Nephron (organoid): ENCODE results near the gene WDR45B.

ENCODE experiments used
- H3K27ac Mint-ChIP-seq, 3 experiments: 2 replicates each; pipeline ENCODE4 v1.8.0; 2020; ENCODE audit warnings: mixed read lengths in 3 of 3, mild to moderate bottlenecking in 2 of 3, moderate library complexity in 1 of 3
- H3K27me3 Mint-ChIP-seq: 2 replicates; pipeline ENCODE4 v1.8.0; 2021; ENCODE audit warnings: low read depth, mild to moderate bottlenecking, moderate library complexity, mixed read lengths
- H3K36me3 Mint-ChIP-seq: 2 replicates; pipeline ENCODE4 v1.8.0; 2020; ENCODE audit warnings: low read depth, mixed read lengths
- H3K4me1 Mint-ChIP-seq: 2 replicates; pipeline ENCODE4 v1.8.0; 2020; ENCODE audit warnings: mixed read lengths
- H3K4me3 Mint-ChIP-seq, 3 experiments: 2 replicates each; pipeline ENCODE4 v1.8.0; 2020; ENCODE audit warnings: mild to moderate bottlenecking in 3 of 3, mixed read lengths in 3 of 3, moderate library complexity in 2 of 3
- H3K9me3 Mint-ChIP-seq: 2 replicates; pipeline ENCODE4 v1.8.0; 2020; ENCODE audit warnings: mixed read lengths
- TF ChIP-seq, protein P1 (sequence below), 3 experiments: fragments of 200-600 bp; sonication (generic); IDR thresholded peaks; one replicate each; pipeline ENCODE4 v1.5.0; 2021; ENCODE audit warnings: antibody characterized with exemption in 3 of 3; ENCODE audit not compliant: unreplicated experiment in 3 of 3

Gene WDR45B

DNA sequence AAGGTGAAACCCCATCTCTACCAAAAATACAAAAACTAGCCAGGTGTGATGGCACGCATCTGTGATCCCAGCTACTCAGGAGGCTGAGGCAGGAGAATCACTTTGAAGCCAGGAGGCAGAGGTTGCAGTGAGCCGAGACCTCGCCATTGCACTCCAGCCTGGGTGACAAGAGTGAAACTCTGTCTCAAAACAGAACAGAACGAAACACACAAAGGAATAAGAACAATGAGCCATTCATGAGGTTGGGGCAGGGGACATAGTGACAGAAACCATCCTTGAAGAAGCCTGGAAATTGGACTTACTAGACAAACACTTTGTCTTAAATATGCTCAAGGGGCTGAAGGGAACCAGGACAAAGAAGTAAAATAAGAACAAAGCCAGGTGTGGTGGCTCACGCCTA, 39.4 kb downstream of the WDR45B start:
- peaks cover 9% of the 10 kb centered on the region for H3K9me3 Mint-ChIP-seq
- TF ChIP-seq, protein P1, sequence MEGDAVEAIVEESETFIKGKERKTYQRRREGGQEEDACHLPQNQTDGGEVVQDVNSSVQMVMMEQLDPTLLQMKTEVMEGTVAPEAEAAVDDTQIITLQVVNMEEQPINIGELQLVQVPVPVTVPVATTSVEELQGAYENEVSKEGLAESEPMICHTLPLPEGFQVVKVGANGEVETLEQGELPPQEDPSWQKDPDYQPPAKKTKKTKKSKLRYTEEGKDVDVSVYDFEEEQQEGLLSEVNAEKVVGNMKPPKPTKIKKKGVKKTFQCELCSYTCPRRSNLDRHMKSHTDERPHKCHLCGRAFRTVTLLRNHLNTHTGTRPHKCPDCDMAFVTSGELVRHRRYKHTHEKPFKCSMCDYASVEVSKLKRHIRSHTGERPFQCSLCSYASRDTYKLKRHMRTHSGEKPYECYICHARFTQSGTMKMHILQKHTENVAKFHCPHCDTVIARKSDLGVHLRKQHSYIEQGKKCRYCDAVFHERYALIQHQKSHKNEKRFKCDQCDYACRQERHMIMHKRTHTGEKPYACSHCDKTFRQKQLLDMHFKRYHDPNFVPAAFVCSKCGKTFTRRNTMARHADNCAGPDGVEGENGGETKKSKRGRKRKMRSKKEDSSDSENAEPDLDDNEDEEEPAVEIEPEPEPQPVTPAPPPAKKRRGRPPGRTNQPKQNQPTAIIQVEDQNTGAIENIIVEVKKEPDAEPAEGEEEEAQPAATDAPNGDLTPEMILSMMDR (IDR thresholded peaks at IDR 0.05; ENCODE audit: unreplicated experiment in 3 of 3): no peak
- no peak overlapping the region for H3K27ac Mint-ChIP-seq
- peaks cover 82% of the 10 kb centered on the region for H3K36me3 Mint-ChIP-seq
- no peak overlapping the region for H3K4me3 Mint-ChIP-seq
- H3K27me3 Mint-ChIP-seq: no peaks in the 10 kb centered on the region
- H3K4me1 Mint-ChIP-seq: peaks cover 36% of the 10 kb centered on the region

DNA sequence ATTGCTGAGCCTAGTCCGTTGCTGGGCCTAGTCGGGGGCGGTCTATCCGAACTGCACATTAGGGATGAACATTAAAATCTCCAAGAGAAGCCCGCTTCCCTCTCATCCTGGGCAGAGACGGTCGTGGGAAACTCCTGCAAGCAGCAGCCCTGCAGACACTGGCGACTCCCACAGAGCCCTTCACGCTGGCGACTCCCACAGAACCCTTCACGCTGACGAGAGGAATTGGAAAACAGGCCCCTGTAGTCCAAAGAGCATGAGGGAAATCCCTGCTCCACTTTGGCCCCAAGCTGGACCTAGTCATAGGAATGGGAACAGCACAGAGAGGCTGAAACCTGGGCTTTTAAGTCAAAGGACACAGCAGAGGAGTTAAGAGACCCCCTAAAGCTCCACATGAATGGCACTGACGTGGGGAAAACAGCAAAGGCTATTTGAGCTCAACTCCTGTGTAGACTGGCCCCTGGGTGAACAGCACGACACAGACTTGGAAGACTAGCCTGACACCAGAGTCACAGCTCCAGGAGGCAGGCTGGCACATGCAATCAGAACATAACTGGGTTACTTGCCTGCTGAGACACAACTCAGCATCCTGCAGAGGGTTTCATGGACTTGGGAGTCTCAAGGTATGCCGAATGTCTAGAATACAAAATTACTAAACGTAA, 42.2 kb downstream of the WDR45B start:
- H3K27ac Mint-ChIP-seq: peak overlapping the region; percentile 73 to 90 (median 73)
- peaks cover 44% of the 10 kb centered on the region for H3K4me1 Mint-ChIP-seq
- H3K36me3 Mint-ChIP-seq: peaks cover 83% of the 10 kb centered on the region

DNA sequence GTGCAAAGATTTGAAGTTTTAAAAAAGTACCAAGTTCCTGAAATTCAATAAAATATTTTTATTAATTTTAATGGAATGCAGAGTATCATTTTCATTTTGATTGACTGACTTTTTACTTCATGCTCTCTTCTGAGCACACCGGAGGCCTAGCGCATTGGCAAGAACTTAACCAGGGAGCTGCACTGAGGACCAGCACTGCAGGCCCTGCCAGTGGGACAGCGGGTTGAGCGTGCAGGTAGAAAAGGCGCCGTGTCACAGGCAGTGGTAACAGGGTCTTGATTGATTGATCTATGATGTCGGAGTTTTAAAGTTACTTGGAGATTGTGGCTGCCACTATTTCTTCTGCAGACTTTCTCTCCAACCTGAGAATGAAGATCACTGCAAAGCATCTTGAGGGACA, 43.7 kb downstream of the WDR45B start:
- Mint-ChIP-seq H3K4me1 (peaks cover 42% of the 10 kb centered on the region), H3K4me3 (no peak overlapping the region), H3K27me3 (no peaks in the 10 kb centered on the region), H3K9me3 (peaks cover 4% of the 10 kb centered on the region), H3K36me3 (peaks cover 81% of the 10 kb centered on the region), H3K27ac (peak overlapping the region; percentile 39 to 90 (median 71))
- TF ChIP-seq, protein P1 (IDR thresholded peaks at IDR 0.05; ENCODE audit: unreplicated experiment in 3 of 3): no peak

More for the DNA sequence above, 42.2 kb downstream of the WDR45B start:
- H3K4me3 Mint-ChIP-seq: peak overlapping the region in 2 of 3 experiments; percentile 15 to 40
- H3K9me3 Mint-ChIP-seq: peaks cover 9% of the 10 kb centered on the region
- TF ChIP-seq, protein P1 (IDR thresholded peaks at IDR 0.05; ENCODE audit: unreplicated experiment in 3 of 3): no peak
- no peaks in the 10 kb centered on the region for H3K27me3 Mint-ChIP-seq

DNA sequence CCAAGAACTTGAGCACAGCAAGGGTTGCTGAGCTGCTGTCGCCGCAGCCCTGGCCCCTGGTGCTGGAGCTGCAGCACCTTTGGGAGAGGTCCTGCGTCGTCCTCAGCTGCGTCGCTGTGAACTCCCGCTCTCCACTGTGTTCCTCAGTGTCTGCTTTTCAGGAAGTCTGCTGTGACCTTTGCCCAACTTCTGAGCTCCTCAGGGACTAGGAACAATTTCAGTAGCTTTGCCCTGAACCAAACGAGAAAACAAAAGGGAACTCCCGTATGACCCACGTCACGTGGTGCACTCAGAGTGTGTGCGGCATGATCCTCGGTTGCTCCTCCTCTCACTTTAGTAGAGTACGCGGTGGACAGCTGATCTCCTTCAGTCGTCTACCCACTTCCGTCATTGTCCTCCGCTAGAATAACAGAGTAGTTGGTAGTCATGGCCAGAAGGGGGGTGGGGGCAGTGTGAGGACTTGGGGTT, 44.2 kb downstream of the WDR45B start:
- peaks cover 39% of the 10 kb centered on the region for H3K4me1 Mint-ChIP-seq
- H3K9me3 Mint-ChIP-seq: no peaks in the 10 kb centered on the region
- H3K27me3 Mint-ChIP-seq: no peaks in the 10 kb centered on the region
- peaks cover 79% of the 10 kb centered on the region for H3K36me3 Mint-ChIP-seq
- peak overlapping the region; percentile 5 to 20 (median 7) for H3K4me3 Mint-ChIP-seq
- TF ChIP-seq, protein P1 (IDR thresholded peaks at IDR 0.05; ENCODE audit: unreplicated experiment in 3 of 3): no peak
- peak overlapping the region; percentile 39 to 90 (median 71) for H3K27ac Mint-ChIP-seq

DNA sequence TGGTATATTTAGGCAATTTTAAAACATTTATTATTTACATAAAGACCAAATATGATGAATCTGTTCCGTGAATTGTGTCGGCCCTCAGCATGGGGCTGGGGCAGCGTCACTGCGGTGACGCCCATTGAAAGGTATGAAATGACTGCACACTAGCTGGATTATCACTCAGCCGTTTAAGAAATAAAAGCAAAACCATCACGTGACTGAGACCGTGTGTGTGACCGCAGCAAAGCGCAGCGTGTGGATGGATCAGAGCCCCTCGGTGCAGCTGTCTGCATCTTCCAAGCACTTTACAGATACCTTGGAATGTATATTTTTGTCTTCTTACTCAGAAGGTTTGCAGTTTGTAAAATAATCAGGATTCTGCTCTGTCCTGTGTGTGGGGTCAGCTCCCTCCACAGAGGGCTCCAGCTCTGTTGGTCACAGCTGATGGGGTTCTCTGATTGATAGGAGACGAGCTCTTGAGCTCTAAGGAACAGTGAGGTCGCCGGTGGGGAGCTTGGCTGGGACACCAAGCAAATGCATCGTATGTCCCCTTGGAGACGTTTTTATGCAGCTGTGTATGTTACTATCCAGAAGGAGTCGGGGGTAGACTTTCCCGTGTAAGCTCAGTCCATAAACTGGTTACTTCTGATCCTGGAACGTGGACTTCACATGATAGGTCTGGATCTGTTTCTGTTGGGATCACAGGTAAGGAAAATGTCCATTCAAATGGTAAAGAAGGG, 45.1 kb downstream of the WDR45B start:
- H3K27ac Mint-ChIP-seq: peak overlapping the region; percentile 43 to 90 (median 71)
- TF ChIP-seq, protein P1 (IDR thresholded peaks at IDR 0.05; ENCODE audit: unreplicated experiment in 3 of 3): no peak
- peaks cover 39% of the 10 kb centered on the region for H3K4me1 Mint-ChIP-seq
- H3K9me3 Mint-ChIP-seq: no peaks in the 10 kb centered on the region
- no peak overlapping the region for H3K4me3 Mint-ChIP-seq
- H3K36me3 Mint-ChIP-seq: peaks cover 75% of the 10 kb centered on the region
- no peaks in the 10 kb centered on the region for H3K27me3 Mint-ChIP-seq
